Tibial artery (tissue), 4 donors: ENCODE data around the gene HMCN2.
A peak's percentile ranks its signal among the peaks of the same experiment; 100 is the strongest.

Experiments
- DNase-seq, 2 donors: peaks; one replicate each; pipeline ENCODE4 v3.0.0-alpha.2; 2019
- H3K27ac ChIP-seq, 2 donors: fragments of 200-600 bp; sonication (generic) in 1 of 2; 1 replicate in 1 of 2; 2 replicates in 1 of 2; pipeline ENCODE4 v1.5.1; 2018 to 2019; ENCODE audit warnings: mild to moderate bottlenecking in 1 of 2
- H3K27me3 ChIP-seq, 2 donors: fragments of 200-600 bp; sonication (generic) in 1 of 2; one replicate each; pipeline versions ENCODE4 v1.5.1 to v1.6.0; 2016 to 2019
- H3K36me3 ChIP-seq, 3 donors: fragments of 200-600 bp; sonication (generic) in 2 of 3; one replicate each; pipeline ENCODE4 v1.5.1; 2016 to 2019; ENCODE audit warnings: mild to moderate bottlenecking in 2 of 3
- H3K4me1 ChIP-seq, 4 donors: fragments of 200-600 bp; sonication (generic) in 2 of 4; 1 replicate in 3 of 4; 2 replicates in 1 of 4; pipeline ENCODE4 v1.5.1; 2016 to 2019
- H3K4me3 ChIP-seq, 2 donors: fragments of 200-600 bp; sonication (generic) in 1 of 2; 1 replicate in 1 of 2; 2 replicates in 1 of 2; pipeline ENCODE4 v1.5.1; 2018 to 2019; ENCODE audit warnings: mild to moderate bottlenecking in 2 of 2
- H3K9me3 ChIP-seq, 3 donors: fragments of 200-600 bp; sonication (generic) in 1 of 3; one replicate each; pipeline ENCODE4 v1.5.1; 2016 to 2019
- CTCF ChIP-seq, 2 experiments: fragments of 200-600 bp in 1 of 2; fragments of 450-650 bp in 1 of 2; IDR thresholded peaks; one replicate each; pipeline ENCODE4 v1.5.1; 2017 to 2019; ENCODE audit warnings: antibody characterized with exemption in 2 of 2, mild to moderate bottlenecking in 1 of 2, moderate library complexity in 1 of 2
- intact Hi-C: fragments of 100-400 bp; cut with DNase I; formaldehyde crosslinking; loops from one replicate; pipeline ENCODE4 v1.15.0; 2023; ENCODE audit warnings: low total_unique reads

Gene HMCN2

GRCh38 chr9:130315446-130316226 is 50.1 kb downstream of the HMCN2 start:
- no peak for TF ChIP-seq CTCF (IDR thresholded peaks at IDR 0.05)
- peaks cover 0 to 29% of the 10 kb centered on the region in 2 donors for H3K27me3 ChIP-seq
- peak overlapping the region in 1 of 2 donors; percentile 49 for H3K27ac ChIP-seq
- H3K36me3 ChIP-seq, result no peaks in the 10 kb centered on the region
- no peaks in the 10 kb centered on the region for H3K9me3 ChIP-seq
- intact Hi-C loops, result no loop called here
- DNase-seq, result no peak
- H3K4me1 ChIP-seq, result no peaks in the 10 kb centered on the region
- H3K4me3 ChIP-seq, result no peak overlapping the region

- intact Hi-C loops, result no loop called here
- no peak for DNase-seq
- no peaks in the 10 kb centered on the region for H3K9me3 ChIP-seq
- no peaks in the 10 kb centered on the region for H3K36me3 ChIP-seq
- H3K27ac ChIP-seq, result peak overlapping the region in 1 of 2 donors; percentile 50
- TF ChIP-seq CTCF (IDR thresholded peaks at IDR 0.05), result no peak
- H3K4me3 ChIP-seq, result no peak overlapping the region
- H3K27me3 ChIP-seq, result peaks cover 0 to 37% of the 10 kb centered on the region in 2 donors
- H3K4me1 ChIP-seq, result no peaks in the 10 kb centered on the region
Measured at GRCh38 chr9:130316430-130316829, 50.9 kb downstream of the HMCN2 start.

GRCh38 chr9:130319300-130319699 is 53.7 kb downstream of the HMCN2 start:
- H3K4me1 ChIP-seq, result no peaks in the 10 kb centered on the region
- no peak for DNase-seq
- no peak for TF ChIP-seq CTCF (IDR thresholded peaks at IDR 0.05)
- no peaks in the 10 kb centered on the region for H3K9me3 ChIP-seq
- no peak overlapping the region for H3K4me3 ChIP-seq
- intact Hi-C loops, result no loop called here
- H3K36me3 ChIP-seq, result no peaks in the 10 kb centered on the region
- peaks cover 0 to 56% of the 10 kb centered on the region in 2 donors for H3K27me3 ChIP-seq
- peak overlapping the region; percentile 1 to 50 for H3K27ac ChIP-seq

GRCh38 chr9:130319944-130320712 is 54.6 kb downstream of the HMCN2 start:
- H3K27me3 ChIP-seq, result peaks cover 0 to 61% of the 10 kb centered on the region in 2 donors
- DNase-seq, result no peak
- no peak for TF ChIP-seq CTCF (IDR thresholded peaks at IDR 0.05)
- H3K4me1 ChIP-seq, result no peaks in the 10 kb centered on the region
- no peaks in the 10 kb centered on the region for H3K9me3 ChIP-seq
- no peak overlapping the region for H3K4me3 ChIP-seq
- intact Hi-C loops, result no loop called here
- no peaks in the 10 kb centered on the region for H3K36me3 ChIP-seq
- peak overlapping the region in 1 of 2 donors; percentile 8 for H3K27ac ChIP-seq

GRCh38 chr9:130320723-130321481 is 55.3 kb downstream of the HMCN2 start:
- H3K9me3 ChIP-seq, result no peaks in the 10 kb centered on the region
- no peak overlapping the region for H3K4me3 ChIP-seq
- no peaks in the 10 kb centered on the region for H3K36me3 ChIP-seq
- TF ChIP-seq CTCF (IDR thresholded peaks at IDR 0.05), result no peak
- H3K27ac ChIP-seq, result peak overlapping the region in 1 of 2 donors; percentile 8
- intact Hi-C loops, result no loop called here
- peaks cover 0 to 65% of the 10 kb centered on the region in 2 donors for H3K27me3 ChIP-seq
- DNase-seq, result no peak
- no peaks in the 10 kb centered on the region for H3K4me1 ChIP-seq
